GM13977 (cell line): ENCODE data around the gene TRPM2.
"Not testable (repeated sequence)": the region's sequence is repeated elsewhere in the genome, so short reads cannot be mapped to it uniquely, and the experiment has no call there.

Experiments used
- DNase-seq: peaks from one replicate; pipeline ENCODE4 v3.0.0; 2012; ENCODE audit warnings: low spot score
- in situ Hi-C: fragments of 300-500 bp; cut with MboI; formaldehyde crosslinking; loops from one replicate; pipeline ENCODE4 v1.12.0; 2022; ENCODE audit warnings: low sequenced_read_pairs, low pct_unique_long_range_greater_than_20kb, mixed read lengths, inconsistent platforms; ENCODE audit not compliant: unreplicated experiment
- TF ChIP-seq, protein P1 (sequence below): IDR thresholded peaks from 2 replicates; pipeline ENCODE4 v1.5.1; 2012; ENCODE audit warnings: mild to moderate bottlenecking, control low read depth; ENCODE audit not compliant: insufficient read depth; ENCODE audit errors: extremely low read depth, missing control alignments

Gene TRPM2

GRCh38 chr21:44354775-44355771 lies 1.7 kb downstream of the TRPM2 start:
- no peak for DNase-seq
- TF ChIP-seq, protein P1, sequence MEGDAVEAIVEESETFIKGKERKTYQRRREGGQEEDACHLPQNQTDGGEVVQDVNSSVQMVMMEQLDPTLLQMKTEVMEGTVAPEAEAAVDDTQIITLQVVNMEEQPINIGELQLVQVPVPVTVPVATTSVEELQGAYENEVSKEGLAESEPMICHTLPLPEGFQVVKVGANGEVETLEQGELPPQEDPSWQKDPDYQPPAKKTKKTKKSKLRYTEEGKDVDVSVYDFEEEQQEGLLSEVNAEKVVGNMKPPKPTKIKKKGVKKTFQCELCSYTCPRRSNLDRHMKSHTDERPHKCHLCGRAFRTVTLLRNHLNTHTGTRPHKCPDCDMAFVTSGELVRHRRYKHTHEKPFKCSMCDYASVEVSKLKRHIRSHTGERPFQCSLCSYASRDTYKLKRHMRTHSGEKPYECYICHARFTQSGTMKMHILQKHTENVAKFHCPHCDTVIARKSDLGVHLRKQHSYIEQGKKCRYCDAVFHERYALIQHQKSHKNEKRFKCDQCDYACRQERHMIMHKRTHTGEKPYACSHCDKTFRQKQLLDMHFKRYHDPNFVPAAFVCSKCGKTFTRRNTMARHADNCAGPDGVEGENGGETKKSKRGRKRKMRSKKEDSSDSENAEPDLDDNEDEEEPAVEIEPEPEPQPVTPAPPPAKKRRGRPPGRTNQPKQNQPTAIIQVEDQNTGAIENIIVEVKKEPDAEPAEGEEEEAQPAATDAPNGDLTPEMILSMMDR = no peak
- in situ Hi-C loops = no loop called here

DNA sequence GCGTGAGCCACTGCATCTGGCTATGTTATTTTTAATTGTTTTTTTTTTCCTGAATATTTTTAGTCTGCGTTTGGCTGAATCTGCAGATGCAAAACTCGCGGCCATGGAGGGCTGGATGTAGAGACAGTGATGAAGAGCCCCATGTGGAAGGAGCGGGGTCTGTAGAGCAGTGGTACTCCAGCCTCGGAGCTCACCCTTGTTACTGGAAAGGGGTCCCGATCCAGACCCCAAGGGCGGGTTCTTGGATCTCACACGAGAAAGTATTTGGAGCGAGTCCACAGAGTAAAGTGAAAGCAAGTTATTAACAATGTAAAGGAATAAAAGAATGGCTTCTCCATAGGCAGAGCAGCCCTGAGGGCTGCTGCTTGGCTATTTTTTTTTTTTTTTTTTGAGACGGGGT lies 2.7 kb downstream of the TRPM2 start:
- in situ Hi-C loops = no loop called here

GRCh38 chr21:44356636-44357035 lies 3.2 kb downstream of the TRPM2 start:
- DNase-seq = no peak
- in situ Hi-C loops = no loop called here
- TF ChIP-seq, protein P1 = no peak

More for the DNA sequence above, 2.7 kb downstream of the TRPM2 start:
- DNase-seq = no peak
- TF ChIP-seq, protein P1 = no peak

DNA sequence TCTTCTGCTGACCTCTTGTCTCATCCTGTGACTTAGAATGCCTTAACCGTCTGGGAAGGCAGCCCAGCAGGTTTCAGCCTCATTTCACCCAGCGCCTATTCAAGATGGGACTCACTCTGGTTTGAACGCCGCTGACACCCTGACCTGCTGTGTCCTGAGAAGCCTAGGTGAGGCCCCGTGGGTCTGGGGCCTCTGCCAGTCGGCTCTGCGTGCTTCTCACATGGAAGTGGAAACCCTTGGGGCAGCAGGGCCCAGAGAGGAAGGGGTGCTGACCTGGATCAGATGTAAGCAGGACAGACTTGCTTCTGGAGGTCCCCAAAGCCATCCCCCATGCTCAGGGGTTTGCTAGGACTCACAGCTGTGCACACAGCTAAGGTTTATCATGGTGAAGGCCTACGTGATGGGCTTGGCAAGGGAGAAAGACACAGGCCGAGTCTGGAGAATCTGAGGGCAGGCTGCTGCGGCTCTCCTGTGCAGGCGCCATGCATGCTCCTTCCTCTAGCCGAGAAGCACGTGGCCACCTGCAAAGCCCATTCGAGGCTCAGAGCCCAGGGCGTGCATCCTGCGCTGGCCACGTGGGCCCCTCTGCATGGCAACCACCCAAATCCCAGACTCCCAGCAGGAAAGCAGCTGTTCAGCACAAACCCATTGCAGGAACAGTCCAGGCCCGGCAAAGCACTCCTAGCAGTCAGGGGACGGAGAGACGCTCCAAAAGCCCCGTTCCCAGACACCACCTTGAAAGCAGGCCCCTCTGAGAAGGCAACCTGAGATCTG lies 3.8 kb downstream of the TRPM2 start:
- in situ Hi-C loops = no loop called here
- DNase-seq = no peak
- TF ChIP-seq, protein P1 = no peak

- no peak for DNase-seq
- in situ Hi-C loops = no loop called here
- TF ChIP-seq, protein P1 = no peak
These were observed 6.0 kb downstream of the TRPM2 start for GRCh38 chr21:44359396-44359795.

- in situ Hi-C loops = no loop called here
- TF ChIP-seq, protein P1 = no peak
- no peak for DNase-seq
These were observed 6.7 kb downstream of the TRPM2 start for GRCh38 chr21:44360159-44360558.

GRCh38 chr21:44361903-44362302 lies 8.5 kb downstream of the TRPM2 start:
- in situ Hi-C loops, DNase-seq: not testable (repeated sequence)
